SK-N-DZ (cell line): Measurements from ENCODE around the gene SFN. TPM values are rescaled to one million over a fixed set of nuclear protein-coding genes. Genes with fewer than 3 reads are reported as not detected.
"Not testable (repeated sequence)": the region's sequence is repeated elsewhere in the genome, so short reads cannot be mapped to it uniquely, and the experiment has no call there.

Experiments used
- DNase-seq: peaks from one replicate; pipeline ENCODE4 v3.0.0-alpha.2; 2015; ENCODE audit warnings: low spot score
- polyA plus RNA-seq, 2 experiments: library from polyadenylated mRNA; depleted of rRNA; stranded (reverse); fragments of >200 nt; gene quantifications; 2 replicates each; pipeline ENCODE4 v1.2.3, GENCODE V29; 2014

Gene SFN
- 0.81 TPM in 1 of 2 replicates, not detected in the other for polyA plus RNA-seq (2014; cell fraction: cytosol; rRNA removed)
- polyA plus RNA-seq (2014; cell fraction: nucleus; rRNA removed), result 0.12 TPM in 1 of 2 replicates, not detected in the other

DNA sequence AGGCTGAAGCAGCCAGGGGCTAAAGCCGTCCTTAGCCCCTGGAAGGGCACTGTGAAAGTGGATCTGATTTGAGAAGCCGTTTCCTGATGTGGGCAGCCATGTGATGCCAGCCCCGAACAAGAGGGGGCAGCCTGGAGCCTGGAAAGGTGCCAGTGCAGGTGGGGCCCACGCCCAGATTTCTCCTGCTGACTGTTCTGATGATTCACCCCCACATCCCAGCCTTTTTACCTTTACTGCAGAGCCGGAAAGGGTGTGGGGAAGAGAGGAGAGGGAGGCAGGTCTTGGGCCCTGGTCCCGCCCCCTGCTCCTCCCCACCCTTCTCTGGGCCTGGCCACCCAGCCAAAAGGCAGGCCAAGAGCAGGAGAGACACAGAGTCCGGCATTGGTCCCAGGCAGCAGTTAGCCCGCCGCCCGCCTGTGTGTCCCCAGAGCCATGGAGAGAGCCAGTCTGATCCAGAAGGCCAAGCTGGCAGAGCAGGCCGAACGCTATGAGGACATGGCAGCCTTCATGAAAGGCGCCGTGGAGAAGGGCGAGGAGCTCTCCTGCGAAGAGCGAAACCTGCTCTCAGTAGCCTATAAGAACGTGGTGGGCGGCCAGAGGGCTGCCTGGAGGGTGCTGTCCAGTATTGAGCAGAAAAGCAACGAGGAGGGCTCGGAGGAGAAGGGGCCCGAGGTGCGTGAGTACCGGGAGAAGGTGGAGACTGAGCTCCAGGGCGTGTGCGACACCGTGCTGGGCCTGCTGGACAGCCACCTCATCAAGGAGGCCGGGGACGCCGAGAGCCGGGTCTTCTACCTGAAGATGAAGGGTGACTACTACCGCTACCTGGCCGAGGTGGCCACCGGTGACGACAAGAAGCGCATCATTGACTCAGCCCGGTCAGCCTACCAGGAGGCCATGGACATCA, at the start of gene SFN:
Gene SFN, plus strand, starts transcription at position 369 of the 904 bp plus-strand sequence. Its CDS starts 64 bp downstream, at position 433.
- DNase-seq, result no peak

GRCh38 chr1:26814377-26814776, 48.6 kb upstream of the SFN start:
- DNase-seq, result no peak

DNA sequence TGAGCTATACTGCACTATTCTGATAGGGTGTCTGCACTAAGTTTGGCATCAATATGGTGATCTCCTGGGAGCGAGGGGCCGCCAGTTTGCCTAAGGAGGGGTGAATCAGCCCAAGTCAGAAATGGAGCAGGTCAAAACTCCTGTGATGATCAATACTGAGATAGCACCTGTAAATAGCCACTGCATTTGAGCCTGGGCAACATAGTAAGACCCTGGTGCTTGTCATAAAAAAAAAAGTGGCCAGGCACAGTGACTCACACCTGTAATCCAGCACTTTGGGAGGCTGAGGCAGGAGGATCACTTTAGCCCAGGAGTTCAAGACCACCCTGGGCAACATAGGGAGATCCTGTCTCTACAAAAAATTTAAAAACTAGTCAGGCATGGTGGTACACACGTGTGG, 48.1 kb upstream of the SFN start:
- no peak for DNase-seq

GRCh38 chr1:26820784-26821269, 42.1 kb upstream of the SFN start:
- no peak for DNase-seq

- DNase-seq, result no peak
These were observed 40.1 kb upstream of the SFN start for GRCh38 chr1:26822737-26823395.

DNA sequence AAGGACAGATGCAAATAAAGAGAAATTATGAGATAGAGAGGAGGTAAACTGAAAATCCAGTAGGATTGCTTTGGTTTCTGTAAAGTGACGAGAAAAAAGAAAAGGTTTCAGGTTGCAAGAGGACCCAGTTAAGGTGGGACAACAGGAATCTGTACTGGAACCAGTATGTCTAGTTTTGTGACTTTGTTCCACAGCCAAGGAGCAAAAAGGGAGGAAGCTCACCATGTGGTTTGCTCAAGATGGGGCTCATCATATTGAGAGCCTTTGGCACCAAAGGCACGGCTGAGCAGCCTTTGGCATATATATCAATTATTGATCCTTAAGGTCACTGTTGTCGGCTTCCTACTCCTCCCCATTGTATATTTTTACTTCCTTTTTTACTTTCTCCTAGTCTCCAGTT, 38.2 kb upstream of the SFN start:
- DNase-seq, result no peak

- DNase-seq, result peak; percentile 44
These were observed 36.5 kb upstream of the SFN start, which contains the start of gene ZDHHC18 for GRCh38 chr1:26826261-26827105. Gene ZDHHC18, plus strand, starts transcription at chr1:26826688. Its CDS starts 117 bp downstream, at chr1:26826805.

DNA sequence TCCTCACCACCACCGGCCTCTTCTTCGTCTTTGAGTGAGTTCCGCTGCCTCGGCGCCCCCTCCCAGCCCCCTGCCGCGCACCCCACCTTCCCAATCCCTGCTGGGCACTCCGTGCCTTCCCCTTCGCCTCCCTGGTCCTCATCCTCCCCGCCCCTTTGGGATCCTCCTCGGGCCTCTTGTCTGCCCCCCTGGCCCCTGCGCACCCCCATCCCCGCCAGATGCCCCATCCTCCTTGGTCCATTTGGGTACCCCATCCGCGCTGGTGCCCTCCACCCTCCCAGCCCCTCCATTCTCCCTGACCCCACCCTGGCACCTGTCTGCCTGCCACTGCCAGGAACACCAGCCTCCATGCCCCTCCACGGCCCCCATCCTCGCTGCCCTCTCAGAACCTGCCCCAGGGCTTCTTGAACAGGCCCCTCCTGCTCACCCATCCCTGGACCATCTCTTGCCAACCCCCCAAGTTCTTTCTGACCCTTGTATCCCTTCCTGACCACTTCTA, 35.8 kb upstream of the SFN start:
- no peak for DNase-seq

- no peak for DNase-seq
These were observed 35.3 kb upstream of the SFN start for GRCh38 chr1:26827663-26828062.

GRCh38 chr1:26828411-26828991, 34.4 kb upstream of the SFN start:
- no peak for DNase-seq

- DNase-seq, result no peak
These were observed 33.6 kb upstream of the SFN start for GRCh38 chr1:26829184-26829911.

- DNase-seq, result no peak
These were observed 31.9 kb upstream of the SFN start for GRCh38 chr1:26831059-26831458.

GRCh38 chr1:26831546-26832248, 31.3 kb upstream of the SFN start:
- no peak for DNase-seq

DNA sequence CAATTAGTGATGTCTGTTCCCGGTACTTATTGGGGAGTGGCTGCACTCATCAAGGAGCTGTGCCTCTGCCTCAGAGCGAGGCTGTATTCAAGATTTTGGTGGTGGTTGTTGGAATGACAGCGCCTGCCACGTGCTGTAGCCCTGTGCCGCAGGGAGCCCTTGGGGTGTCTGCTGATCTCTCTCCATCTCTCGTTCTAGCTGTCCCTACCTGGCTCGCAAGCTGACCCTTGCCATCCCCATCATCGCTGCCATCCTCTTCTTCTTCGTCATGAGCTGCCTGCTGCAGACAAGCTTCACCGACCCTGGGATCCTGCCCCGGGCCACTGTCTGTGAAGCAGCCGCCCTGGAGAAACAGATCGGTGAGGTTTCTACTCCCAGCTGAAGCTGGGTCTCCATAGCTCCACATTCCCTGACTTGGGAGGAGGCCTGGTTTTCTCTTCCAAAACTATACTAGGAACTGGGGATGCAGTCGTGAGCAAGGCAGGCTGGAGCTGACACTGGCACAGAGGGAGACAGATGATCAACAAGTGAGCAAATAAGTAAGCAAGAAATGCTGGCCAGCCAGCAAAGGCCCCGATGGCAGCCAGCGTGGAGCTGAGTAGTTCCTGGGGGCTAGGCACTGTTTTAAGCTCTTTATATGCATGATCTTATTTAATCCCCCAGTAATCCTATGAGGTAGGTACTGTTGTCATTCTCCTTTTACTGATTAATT, 30.5 kb upstream of the SFN start:
- DNase-seq, result no peak

DNA sequence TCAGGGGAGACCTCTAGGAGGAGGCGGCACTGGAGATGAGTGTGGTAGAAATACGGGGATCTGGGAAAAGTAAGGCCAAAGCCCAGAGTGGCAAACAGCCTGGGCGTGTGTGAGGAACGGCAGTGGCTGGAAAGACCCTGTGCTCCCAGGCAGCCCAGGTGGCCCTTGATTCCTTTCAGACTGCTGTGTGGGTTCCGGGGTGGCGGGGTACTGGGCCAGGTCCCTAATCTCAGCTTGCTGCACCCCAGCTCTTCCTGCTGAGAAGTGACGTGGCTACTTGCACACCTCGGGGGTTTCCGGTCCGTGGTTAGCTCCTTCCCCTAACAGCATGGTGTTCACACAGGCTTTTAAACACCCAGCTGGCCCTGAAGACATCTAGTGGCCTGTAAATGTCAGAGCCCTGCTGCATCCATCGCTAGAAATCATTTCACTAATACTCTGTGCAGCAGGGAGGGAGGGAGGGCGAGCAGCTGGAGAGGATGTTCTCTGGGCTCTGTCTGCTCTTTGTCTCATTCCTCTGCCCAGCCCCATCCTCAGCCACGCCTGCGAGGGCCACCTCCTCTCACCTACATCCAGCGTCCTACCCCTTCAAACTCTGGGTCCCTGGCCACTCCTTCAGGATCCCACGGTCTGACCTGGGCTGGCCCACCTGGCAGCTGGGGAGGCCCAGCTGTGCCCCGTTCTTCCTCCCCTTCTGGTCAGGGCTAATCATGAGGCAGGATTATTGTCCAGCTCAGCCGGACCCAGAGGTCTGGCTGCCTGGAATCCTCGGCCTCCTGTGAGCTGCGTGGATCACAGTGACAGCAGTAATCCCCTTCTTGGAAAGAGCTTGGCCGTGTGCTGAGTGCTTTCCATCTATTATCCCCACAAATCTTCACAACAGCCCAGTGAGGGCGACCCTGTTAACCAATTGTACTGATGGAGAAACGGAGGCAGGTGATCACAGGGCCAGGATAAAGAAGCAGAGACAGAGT, 29.2 kb upstream of the SFN start:
- DNase-seq, result no peak

DNA sequence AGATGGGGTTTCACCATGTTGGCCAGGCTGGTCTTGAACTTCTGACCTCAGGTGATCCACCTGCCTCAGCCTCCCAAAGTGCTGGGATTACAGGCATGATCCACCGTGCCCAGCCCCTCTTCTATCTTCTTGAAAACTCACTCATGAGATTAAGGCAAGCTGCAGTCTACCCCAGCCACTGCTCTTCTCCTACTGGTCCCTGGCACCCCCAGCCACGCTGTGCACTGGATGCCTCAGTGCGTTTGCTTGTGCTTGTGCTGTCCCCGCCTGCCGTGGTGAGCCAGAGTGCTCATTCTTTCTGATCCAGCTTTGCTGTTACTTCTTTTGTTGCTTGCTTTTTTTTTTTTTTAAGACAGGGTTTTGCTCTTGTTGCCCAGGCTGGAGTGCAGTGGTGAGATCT, 25.3 kb upstream of the SFN start:
- not testable (repeated sequence) for DNase-seq

- DNase-seq, result no peak
These were observed 24.2 kb upstream of the SFN start for GRCh38 chr1:26838474-26839338.
